Vagina (tissue), 2 donors: Measurements from ENCODE around the gene CARD10. TPM values are rescaled to one million over a fixed set of nuclear protein-coding genes. Genes with fewer than 3 reads are reported as not detected.

ENCODE experiments used
- DNase-seq, 2 donors: peaks; one replicate each; pipeline ENCODE4 v3.0.0-alpha.2; 2017; ENCODE audit errors: extremely low spot score in 2 of 2
- H3K27ac ChIP-seq: fragments of 200-600 bp; sonication (generic); one replicate; pipeline ENCODE4 v1.5.1; 2019
- H3K27me3 ChIP-seq: fragments of 200-600 bp; sonication (generic); one replicate; pipeline ENCODE4 v1.5.1; 2019
- H3K36me3 ChIP-seq, 2 donors: fragments of 200-600 bp; sonication (generic); one replicate each; pipeline ENCODE4 v1.5.1; 2017 to 2019
- H3K4me1 ChIP-seq: fragments of 200-600 bp; sonication (generic); one replicate; pipeline ENCODE4 v1.5.1; 2019
- H3K4me3 ChIP-seq, 2 donors: fragments of 200-600 bp; sonication (generic); 1 replicate in 1 of 2; 2 replicates in 1 of 2; pipeline ENCODE4 v1.5.1; 2016 to 2019
- H3K9me3 ChIP-seq: fragments of 200-600 bp; sonication (generic); one replicate; pipeline ENCODE4 v1.5.1; 2019
- POLR2A ChIP-seq, 2 donors: fragments of 450-650 bp; IDR thresholded peaks; one replicate each; pipeline ENCODE4 v1.6.1; 2017; ENCODE audit warnings: antibody characterized with exemption in 2 of 2, mild to moderate bottlenecking in 2 of 2, moderate library complexity in 2 of 2
- POLR2AphosphoS5 ChIP-seq, 2 donors: sonication (generic); formaldehyde crosslinking; IDR thresholded peaks; one replicate each; pipeline ENCODE4 v1.9.0; 2017; ENCODE audit warnings: antibody characterized with exemption in 2 of 2, mild to moderate bottlenecking in 2 of 2, low read depth in 1 of 2; ENCODE audit not compliant: insufficient read depth in 1 of 2
- intact Hi-C: fragments of 100-400 bp; cut with DNase I; formaldehyde crosslinking; loops from one replicate; pipeline ENCODE4 v1.15.1; 2023
- total RNA-seq: library from RNA; depleted of rRNA; stranded (reverse); fragments of >200 nt; gene quantifications from one replicate; pipeline ENCODE4 v1.2.3, GENCODE V29; 2016
- TF ChIP-seq, protein P1 (sequence below), 3 experiments: fragments of 450-650 bp in 2 of 3; fragments of 200-600 bp in 1 of 3; sonication (generic) in 1 of 3; IDR thresholded peaks; one replicate each; pipeline ENCODE4 v1.5.1; 2017 to 2019; ENCODE audit warnings: antibody characterized with exemption in 3 of 3, mild to moderate bottlenecking in 2 of 3, moderate library complexity in 2 of 3

Gene CARD10
- total RNA-seq, 1 donor from 2014 or later = 11.0 TPM

DNA sequence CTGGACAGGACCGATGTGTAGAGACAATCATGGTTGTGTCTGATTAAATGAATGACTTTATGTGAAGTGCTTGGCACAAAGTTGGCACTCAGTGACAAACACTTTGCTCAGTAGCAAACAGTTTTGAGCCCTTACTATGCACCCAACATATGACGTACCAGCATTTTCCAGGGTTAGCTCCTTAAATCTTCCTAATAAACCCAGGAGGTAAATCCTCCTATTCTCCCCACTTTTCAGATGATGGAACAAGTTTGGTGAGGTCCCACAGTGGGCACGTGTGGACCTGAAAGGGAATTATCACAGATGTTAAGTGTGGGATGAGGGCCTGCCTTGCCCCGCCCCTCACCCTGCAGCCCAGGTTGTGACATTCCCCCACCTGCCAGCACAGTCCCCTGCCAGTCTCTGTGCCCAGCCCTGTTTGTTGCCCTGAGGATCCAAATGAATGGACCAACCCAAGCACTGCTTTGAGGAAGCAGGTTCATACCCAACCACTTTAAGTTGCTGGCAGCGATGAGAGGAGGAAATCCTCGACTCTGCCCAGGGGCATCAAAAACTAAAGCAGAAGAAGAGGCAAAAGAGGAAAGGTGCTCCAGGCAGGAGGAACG lies 6.6 kb upstream of the CARD10 start:
- H3K27me3 ChIP-seq = no peaks in the 10 kb centered on the region
- H3K27ac ChIP-seq = no peak overlapping the region
- peaks cover 15% of the 10 kb centered on the region for H3K4me1 ChIP-seq
- no peak for TF ChIP-seq POLR2A (IDR thresholded peaks at IDR 0.05)
- TF ChIP-seq POLR2AphosphoS5 (IDR thresholded peaks at IDR 0.05; ENCODE audit: insufficient read depth in 1 of 2, low read depth in 1 of 2) = no peak
- TF ChIP-seq, protein P1, sequence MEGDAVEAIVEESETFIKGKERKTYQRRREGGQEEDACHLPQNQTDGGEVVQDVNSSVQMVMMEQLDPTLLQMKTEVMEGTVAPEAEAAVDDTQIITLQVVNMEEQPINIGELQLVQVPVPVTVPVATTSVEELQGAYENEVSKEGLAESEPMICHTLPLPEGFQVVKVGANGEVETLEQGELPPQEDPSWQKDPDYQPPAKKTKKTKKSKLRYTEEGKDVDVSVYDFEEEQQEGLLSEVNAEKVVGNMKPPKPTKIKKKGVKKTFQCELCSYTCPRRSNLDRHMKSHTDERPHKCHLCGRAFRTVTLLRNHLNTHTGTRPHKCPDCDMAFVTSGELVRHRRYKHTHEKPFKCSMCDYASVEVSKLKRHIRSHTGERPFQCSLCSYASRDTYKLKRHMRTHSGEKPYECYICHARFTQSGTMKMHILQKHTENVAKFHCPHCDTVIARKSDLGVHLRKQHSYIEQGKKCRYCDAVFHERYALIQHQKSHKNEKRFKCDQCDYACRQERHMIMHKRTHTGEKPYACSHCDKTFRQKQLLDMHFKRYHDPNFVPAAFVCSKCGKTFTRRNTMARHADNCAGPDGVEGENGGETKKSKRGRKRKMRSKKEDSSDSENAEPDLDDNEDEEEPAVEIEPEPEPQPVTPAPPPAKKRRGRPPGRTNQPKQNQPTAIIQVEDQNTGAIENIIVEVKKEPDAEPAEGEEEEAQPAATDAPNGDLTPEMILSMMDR (IDR thresholded peaks at IDR 0.05) = no peak
- H3K36me3 ChIP-seq = no peaks in the 10 kb centered on the region
- H3K9me3 ChIP-seq = no peaks in the 10 kb centered on the region
- no peak for DNase-seq
- H3K4me3 ChIP-seq = no peak overlapping the region
- intact Hi-C loops = no loop called here

DNA sequence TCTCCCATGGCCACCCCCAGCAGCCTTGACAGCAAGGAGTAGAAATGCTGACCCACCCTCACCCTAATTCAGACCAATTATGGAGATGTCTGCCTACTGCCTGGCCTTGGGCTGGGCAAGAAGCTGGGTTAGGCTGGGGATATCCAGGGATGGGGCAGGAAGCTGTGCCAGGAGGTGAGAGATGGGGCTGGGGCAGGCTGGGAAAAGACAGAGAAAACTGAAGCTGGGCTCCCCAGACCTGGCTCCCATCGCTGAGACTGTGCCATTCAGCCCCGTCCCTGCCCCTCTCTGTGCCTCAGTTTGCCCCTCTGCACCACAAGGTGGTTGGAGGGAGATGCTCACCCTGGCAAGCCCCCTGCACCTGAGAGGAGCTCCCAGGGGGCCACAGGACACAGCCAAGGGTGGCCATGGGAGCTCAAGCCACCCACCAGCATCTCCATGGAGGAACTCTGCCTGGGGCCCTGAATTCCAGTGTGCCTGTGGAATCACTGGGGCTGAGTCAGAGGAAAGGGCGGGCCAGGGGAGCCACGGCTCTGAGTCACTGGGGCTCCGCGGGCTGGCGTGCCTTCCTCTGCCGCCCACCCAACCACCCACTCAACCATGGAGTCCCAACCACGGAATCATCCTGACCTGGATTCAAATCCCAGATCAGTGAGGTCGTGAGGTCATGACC lies 6.0 kb upstream of the CARD10 start:
- Histone ChIP-seq H3K36me3 (no peaks in the 10 kb centered on the region), H3K27ac (no peak overlapping the region), H3K27me3 (no peaks in the 10 kb centered on the region), H3K4me1 (peaks cover 15% of the 10 kb centered on the region), H3K4me3 (no peak overlapping the region), H3K9me3 (no peaks in the 10 kb centered on the region)
- no peak for DNase-seq
- intact Hi-C loops = no loop called here
- TF ChIP-seq POLR2A (IDR thresholded peaks at IDR 0.05) (no peak), POLR2AphosphoS5 (IDR thresholded peaks at IDR 0.05; ENCODE audit: insufficient read depth in 1 of 2, low read depth in 1 of 2) (peak in 1 of 2 donors; percentile 11)

DNA sequence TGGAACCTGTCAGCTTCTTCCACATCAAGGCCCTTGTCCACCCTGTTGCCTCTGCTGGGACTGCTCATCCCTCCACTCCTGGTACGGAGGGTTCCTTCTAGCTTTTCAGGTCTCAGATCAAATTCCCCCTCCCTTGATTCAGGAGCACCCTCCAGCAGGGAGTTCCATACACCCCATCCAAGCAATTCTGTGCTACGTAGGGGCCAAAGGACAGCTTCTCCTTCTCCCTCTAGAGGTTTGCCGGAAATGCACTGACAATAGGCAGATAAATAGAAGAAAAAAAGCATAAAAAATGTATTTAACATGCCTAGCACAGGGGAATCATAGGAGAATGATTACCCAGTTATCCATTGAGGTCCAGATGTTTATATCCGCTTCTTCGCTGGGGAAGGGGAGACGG lies 3.3 kb upstream of the CARD10 start:
- Histone ChIP-seq H3K36me3 (no peaks in the 10 kb centered on the region), H3K4me1 (peaks cover 32% of the 10 kb centered on the region), H3K27me3 (no peaks in the 10 kb centered on the region), H3K9me3 (no peaks in the 10 kb centered on the region), H3K27ac (no peak overlapping the region), H3K4me3 (no peak overlapping the region)
- TF ChIP-seq, protein P1 (IDR thresholded peaks at IDR 0.05) = no peak
- TF ChIP-seq POLR2A (IDR thresholded peaks at IDR 0.05) (no peak), POLR2AphosphoS5 (IDR thresholded peaks at IDR 0.05; ENCODE audit: insufficient read depth in 1 of 2, low read depth in 1 of 2) (no peak)
- no peak for DNase-seq
- intact Hi-C loops = no loop called here

DNA sequence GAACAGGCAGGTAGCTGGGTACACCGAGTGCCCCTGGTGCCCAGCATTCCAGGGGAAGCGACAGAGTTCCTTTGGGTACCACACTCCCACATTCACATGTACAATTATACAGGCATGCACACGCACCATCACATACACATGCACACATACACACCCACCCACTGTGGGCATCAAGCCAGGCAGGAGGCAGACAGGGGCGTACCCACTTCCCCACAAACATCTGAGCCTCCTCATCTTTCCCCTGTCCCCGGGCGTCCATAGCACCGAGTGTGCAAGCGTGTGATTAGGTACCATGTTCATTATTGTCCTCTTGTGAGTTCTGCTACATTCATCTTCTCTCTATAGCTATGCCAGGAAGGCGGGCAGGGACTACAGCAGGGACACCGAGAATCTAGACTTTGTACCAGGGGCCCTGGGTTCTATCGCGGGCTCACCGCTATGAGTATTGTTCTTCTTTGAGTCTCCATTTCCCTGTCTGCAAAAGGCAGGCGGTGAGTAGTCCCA lies 2.1 kb upstream of the CARD10 start:
- TF ChIP-seq, protein P1 (IDR thresholded peaks at IDR 0.05) = no peak
- TF ChIP-seq POLR2A (IDR thresholded peaks at IDR 0.05) = no peak
- TF ChIP-seq POLR2AphosphoS5 (IDR thresholded peaks at IDR 0.05; ENCODE audit: insufficient read depth in 1 of 2, low read depth in 1 of 2) = no peak
- intact Hi-C loops = no loop called here
- Histone ChIP-seq H3K9me3 (no peaks in the 10 kb centered on the region), H3K36me3 (no peaks in the 10 kb centered on the region), H3K27ac (no peak overlapping the region), H3K27me3 (no peaks in the 10 kb centered on the region), H3K4me3 (no peak overlapping the region), H3K4me1 (peaks cover 32% of the 10 kb centered on the region)
- no peak for DNase-seq

DNA sequence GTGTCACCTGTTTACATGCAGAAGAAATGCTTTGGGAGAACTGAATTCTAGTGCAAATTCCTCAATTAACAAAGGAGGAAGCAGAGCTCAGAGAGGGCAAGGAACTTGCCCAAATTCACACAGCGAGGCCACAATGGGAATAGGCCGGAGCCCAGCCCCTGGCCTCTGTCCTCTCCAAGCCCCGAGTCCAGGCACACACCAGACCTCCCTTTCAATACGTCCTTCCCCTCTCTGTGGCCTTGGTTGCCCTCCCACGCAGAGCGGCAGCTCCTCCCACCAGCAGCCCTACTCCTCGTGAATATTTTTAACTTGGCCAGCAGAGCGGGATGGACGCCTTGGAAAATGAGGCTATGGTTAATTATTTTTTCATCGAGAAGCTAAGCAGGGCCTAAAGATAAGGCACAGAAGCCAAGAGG lies 1.6 kb upstream of the CARD10 start:
- peaks cover 27% of the 10 kb centered on the region for H3K4me1 ChIP-seq
- intact Hi-C loops = no loop called here
- no peaks in the 10 kb centered on the region for H3K36me3 ChIP-seq
- H3K27me3 ChIP-seq = no peaks in the 10 kb centered on the region
- H3K27ac ChIP-seq = no peak overlapping the region
- no peak overlapping the region for H3K4me3 ChIP-seq
- DNase-seq = no peak
- TF ChIP-seq POLR2A (IDR thresholded peaks at IDR 0.05) (no peak), POLR2AphosphoS5 (IDR thresholded peaks at IDR 0.05; ENCODE audit: insufficient read depth in 1 of 2, low read depth in 1 of 2) (no peak)
- TF ChIP-seq, protein P1 (IDR thresholded peaks at IDR 0.05) = no peak
- no peaks in the 10 kb centered on the region for H3K9me3 ChIP-seq
